Brain pericyte (primary cell): ENCODE measurements around the gene PRR20G.
"Not testable (repeated sequence)": the region's sequence is repeated elsewhere in the genome, so short reads cannot be mapped to it uniquely, and the experiment has no call there.

Source experiments
- DNase-seq: peaks from one replicate; pipeline ENCODE4 v3.0.0-alpha.2; 2012; ENCODE audit warnings: low read depth, low spot score

The PRR20G gene

DNA sequence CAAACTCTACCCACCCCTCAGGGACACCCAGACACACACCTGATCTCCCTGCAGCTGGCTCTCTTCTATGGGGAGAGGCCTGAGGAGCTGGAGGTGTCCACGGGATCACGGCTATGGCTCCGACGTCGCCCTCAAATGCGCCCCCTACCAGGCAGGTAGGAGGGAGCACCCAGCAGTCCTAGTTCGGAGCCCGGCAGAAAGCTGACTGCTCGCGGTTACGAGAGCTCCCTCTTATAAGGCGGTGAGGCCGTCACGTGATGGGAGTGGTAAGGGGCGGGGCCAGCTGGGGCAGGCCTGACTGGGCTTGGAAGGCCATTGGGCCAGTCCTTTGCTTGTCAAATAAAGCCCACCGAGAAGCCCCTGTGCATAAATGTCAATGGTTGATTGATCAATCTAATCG, at the start of gene PRR20G:
TSS of gene PRR20G (minus strand) at position 207 of the 400 bp plus-strand sequence. CDS start 681 bp downstream, outside the sequence.
- no peak for DNase-seq

- no peak for DNase-seq
These were observed 49.2 kb upstream of the PRR20G start for GRCh38 chr3:127337001-127337400.

GRCh38 chr3:127336101-127336500, 48.3 kb upstream of the PRR20G start:
- DNase-seq = no peak

DNA sequence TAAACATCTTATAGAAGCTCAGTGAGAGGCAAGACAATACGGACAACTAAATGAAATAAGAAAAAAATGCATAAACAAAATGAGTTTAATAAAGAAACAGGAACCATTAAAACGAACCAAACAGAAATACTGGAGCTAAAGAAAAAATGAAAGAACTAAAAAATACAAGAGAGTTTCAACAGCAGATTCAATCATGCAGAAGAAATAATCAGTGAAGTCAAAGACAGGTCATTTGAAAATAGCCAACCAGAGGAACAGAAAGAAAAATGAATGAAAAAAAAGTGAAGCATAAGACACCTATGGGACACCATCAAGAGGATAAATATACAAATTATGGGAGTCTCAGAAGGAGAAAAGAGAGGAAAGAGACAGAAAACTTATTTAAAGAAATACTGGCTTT, 42.5 kb upstream of the PRR20G start:
- no peak for DNase-seq

DNA sequence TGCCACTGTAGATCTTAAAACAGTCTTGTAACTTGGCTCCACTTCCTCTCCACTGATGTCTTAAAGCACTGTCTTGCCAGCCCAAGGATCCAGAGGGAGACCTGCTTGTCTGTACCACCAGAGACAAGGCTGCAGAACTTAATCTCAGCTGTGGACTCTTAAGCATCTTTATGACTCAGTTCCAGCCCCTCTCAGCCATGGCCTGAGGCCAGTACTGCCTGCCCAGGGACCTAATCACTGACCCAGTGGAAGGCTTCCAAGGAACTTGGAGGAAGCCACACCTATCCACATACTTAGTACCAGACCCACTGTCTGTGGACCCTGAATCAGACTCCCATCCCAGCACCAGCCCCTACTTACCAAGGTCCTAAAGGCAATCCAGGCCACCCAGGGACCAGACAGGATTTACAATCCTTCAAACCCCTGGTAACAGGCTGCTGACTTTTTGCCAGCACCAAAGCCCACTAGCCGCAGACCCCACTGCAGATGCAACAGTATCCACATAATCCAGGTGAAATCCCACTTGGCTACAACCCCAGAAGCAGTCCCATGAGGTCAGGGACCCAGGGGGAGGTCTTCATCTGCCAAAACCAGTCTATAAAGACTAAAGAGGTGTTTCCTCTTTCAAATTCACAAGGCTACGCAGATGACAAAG, 41.9 kb upstream of the PRR20G start:
- no peak for DNase-seq

GRCh38 chr3:127328421-127328820, 40.6 kb upstream of the PRR20G start:
- DNase-seq = no peak

- no peak for DNase-seq
These were observed 38.5 kb upstream of the PRR20G start for GRCh38 chr3:127326341-127326740.

- DNase-seq = no peak
These were observed 37.7 kb upstream of the PRR20G start for GRCh38 chr3:127325629-127325961.

DNA sequence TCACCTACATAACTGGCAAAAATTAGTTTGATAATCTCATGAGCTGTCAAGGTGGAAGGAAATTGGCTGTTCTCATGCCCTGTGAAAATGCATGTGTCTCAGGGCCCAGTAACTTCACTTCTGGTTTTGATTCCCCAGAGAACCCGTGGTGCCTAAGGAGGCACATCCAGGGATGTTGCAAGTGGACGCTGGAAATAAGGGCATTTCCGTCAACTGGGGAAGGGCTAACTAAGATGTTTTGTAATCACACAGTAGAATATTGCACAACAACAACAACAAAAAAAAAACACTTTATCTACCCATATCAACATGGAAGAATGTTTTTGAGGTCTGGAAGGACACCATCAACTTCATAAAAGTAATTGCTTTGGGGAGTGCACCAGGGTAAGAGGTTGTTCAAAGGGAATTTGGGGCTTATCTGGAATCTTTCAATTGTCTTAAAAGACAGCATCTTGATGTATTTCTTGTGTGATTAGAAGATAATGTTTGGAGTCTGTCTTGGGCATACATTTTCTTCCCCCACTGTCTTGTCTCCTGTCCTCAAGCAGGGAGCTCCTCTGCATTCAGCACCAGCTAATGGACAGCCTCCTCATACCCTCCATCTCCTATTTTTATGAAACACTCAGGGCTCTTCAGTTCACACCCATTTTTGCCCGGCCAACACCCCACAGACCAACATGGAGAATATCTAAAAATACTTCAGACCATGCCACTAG, 37.2 kb upstream of the PRR20G start:
- DNase-seq = no peak

- no peak for DNase-seq
These were observed 36.2 kb upstream of the PRR20G start for GRCh38 chr3:127324076-127324475.

DNA sequence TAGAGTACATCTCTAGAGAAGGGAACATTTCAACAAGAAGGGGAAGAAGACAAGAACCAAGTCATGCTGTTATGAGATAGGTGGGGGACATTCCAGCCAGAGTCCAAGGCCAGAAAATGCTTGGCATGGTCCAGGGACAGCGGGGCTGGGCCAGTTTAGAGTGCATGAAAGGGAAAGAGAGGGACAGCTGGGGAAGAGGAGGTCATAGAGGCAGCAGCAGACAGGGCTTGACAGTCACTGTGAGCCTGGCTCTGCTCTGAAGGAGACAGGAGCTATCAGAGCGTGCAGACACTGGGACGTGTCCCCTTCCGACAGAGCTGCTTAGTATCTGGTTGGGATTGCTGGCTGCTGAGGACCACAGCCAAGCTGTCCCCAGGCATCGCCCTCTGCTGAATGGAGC, 35.7 kb upstream of the PRR20G start:
- no peak for DNase-seq

GRCh38 chr3:127321371-127321770, 33.5 kb upstream of the PRR20G start:
- no peak for DNase-seq

- DNase-seq = no peak
These were observed 32.8 kb upstream of the PRR20G start for GRCh38 chr3:127320529-127321121.

DNA sequence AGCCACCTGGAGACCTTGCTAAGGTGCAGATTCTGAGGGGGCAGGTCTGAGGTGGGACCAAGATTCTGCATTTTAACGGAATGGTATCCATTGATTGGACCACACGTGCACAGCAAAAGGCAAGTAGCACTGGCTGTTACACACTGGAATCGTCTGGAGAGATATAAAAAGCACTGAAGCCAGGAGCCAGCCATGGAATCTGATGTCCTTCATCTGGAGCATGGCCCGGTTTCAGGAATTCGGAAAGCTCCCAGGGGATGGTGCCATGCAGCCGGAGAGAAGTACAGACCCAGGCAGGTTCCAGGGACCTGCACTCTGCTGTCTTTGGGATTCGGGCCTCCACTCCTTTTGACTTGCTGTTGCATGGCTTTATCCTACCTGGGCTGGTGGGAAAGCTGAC, 28.8 kb upstream of the PRR20G start:
- no peak for DNase-seq

GRCh38 chr3:127312818-127313217, 25.0 kb upstream of the PRR20G start:
- DNase-seq = no peak

- DNase-seq = not testable (repeated sequence)
These were observed 21.0 kb upstream of the PRR20G start for GRCh38 chr3:127308821-127309220.

- DNase-seq = no peak
These were observed 20.1 kb upstream of the PRR20G start for GRCh38 chr3:127307916-127308315.

- DNase-seq = no peak
These were observed 19.4 kb upstream of the PRR20G start for GRCh38 chr3:127307112-127307835.

- DNase-seq = no peak
These were observed 18.7 kb upstream of the PRR20G start for GRCh38 chr3:127306361-127307111.

- DNase-seq = no peak
These were observed 17.7 kb upstream of the PRR20G start for GRCh38 chr3:127305499-127306060.

- no peak for DNase-seq
These were observed 16.4 kb upstream of the PRR20G start for GRCh38 chr3:127304121-127304744.
